ENCODE results near the gene JOSD2. TPM values are rescaled to one million over a fixed set of nuclear protein-coding genes. Genes with fewer than 3 reads are reported as not detected.

The JOSD2 gene
- total and polyA plus RNA-seq, 2 donors (not counting 3 experiments of a cell fraction or from before 2014, with no cell fraction given), result 37.4 to 62.8 TPM

- peaks cover 0 to 18% of the 10 kb centered on the region in 2 experiments for H3K36me3 ChIP-seq (ENCODE audit: control insufficient read depth in 2 of 2, extremely low read depth in 1 of 2, insufficient read depth in 2 of 2, low read length in 2 of 2)
- no peaks in the 10 kb centered on the region for H3K27me3 ChIP-seq (ENCODE audit: control insufficient read depth in 2 of 2, insufficient read depth in 2 of 2, low read length in 2 of 2)
- no peaks in the 10 kb centered on the region for H4K20me1 ChIP-seq (replicated peaks; ENCODE audit: control insufficient read depth, extremely low read depth, insufficient read depth, low read length)
- intact Hi-C loops (cut with micrococcal nuclease), result loop anchor here (1.0 to 2.0 kb wide), 3 partner anchors 15 to 118 kb away; partner anchors contain the start of gene JOSD2
- H2AFZ ChIP-seq (ENCODE audit: low read depth, low read length), result peak overlapping the region; percentile 20
- peaks cover 7% of the 10 kb centered on the region for H3K79me2 ChIP-seq (ENCODE audit: control insufficient read depth, insufficient read depth, low read length)
- no peak overlapping the region for H3K4me2 ChIP-seq (ENCODE audit: insufficient read depth, low read length)
- ChIA-PET CTCF (interaction anchor here (0.6 kb wide), 1 partner anchor 14 kb away, joined by 4 read pairs; no protein-coding TSS in a partner anchor), POLR2A (no interaction called here)
- dilution Hi-C loops (cut with MboI; ENCODE audit: extremely low pct_ligation_motif_present, low sequenced_read_pairs), result no loop called here
- H3K9me1 ChIP-seq (replicated peaks; ENCODE audit: control insufficient read depth, extremely low read depth, insufficient read depth, low read length), result no peaks in the 10 kb centered on the region
- no peak overlapping the region for H3K4me3 ChIP-seq (replicated peaks in 1 of 3; ENCODE audit: insufficient read depth in 1 of 3, low read depth in 1 of 3, low read length in 3 of 3)
- H3K9me3 ChIP-seq (replicated peaks; ENCODE audit: control insufficient read depth, insufficient read depth, low read length), result no peaks in the 10 kb centered on the region
- FAIRE-seq (no peak), DNase-seq (ENCODE audit: low read depth, low spot score) (no peak)
- peaks cover 7% of the 10 kb centered on the region for H3K4me1 ChIP-seq (ENCODE audit: control insufficient read depth, extremely low read depth, insufficient read depth, low read length)
- TF ChIP-seq MYC (IDR thresholded peaks at IDR 0.05; ENCODE audit: low read depth, low read length), result no peak
- no peak for TF ChIP-seq EZH2 (IDR thresholded peaks at IDR 0.05; ENCODE audit: borderline replicate concordance, low read depth, low read length, severe bottlenecking)
- TF ChIP-seq POLR2AphosphoS5 (IDR thresholded peaks at IDR 0.05; ENCODE audit: insufficient read depth, low read depth, low read length), result no peak
- TF ChIP-seq GATA2 (IDR thresholded peaks at IDR 0.05; ENCODE audit: insufficient read depth, insufficient read length, low read depth, low read length), result no peak
- TF ChIP-seq POLR2A (IDR thresholded peaks at IDR 0.05; ENCODE audit: low read depth, low read length), result no peak
- no peak for TF ChIP-seq FOS (IDR thresholded peaks at IDR 0.05; ENCODE audit: borderline replicate concordance, insufficient read depth, low read length)
- TF ChIP-seq MAX (IDR thresholded peaks at IDR 0.05; ENCODE audit: insufficient read depth, insufficient read length), result no peak
- TF ChIP-seq CTCF (IDR thresholded peaks at IDR 0.05; ENCODE audit: extremely low read depth in 1 of 2, insufficient read depth in 1 of 2, low read depth in 1 of 2, low read length in 2 of 2), result no peak
- TF ChIP-seq JUN (IDR thresholded peaks at IDR 0.05; ENCODE audit: borderline replicate concordance, insufficient read depth, insufficient read length, low read depth), result no peak
- H3K27ac ChIP-seq (ENCODE audit: insufficient read depth, low read depth, low read length), result no peak overlapping the region
- no peak overlapping the region for H3K9ac ChIP-seq (replicated peaks; ENCODE audit: extremely low read depth, insufficient read depth, low read length)
- BruUV-seq (replicated peaks), result no TSS peak
Measured at GRCh38 chr19:50475736-50476223, 35.2 kb downstream of the JOSD2 start.

All from endothelial cell of umbilical vein (primary cell).